GM21619 (cell line): Measurements from ENCODE around the gene HOXC6.

Experiments used
- ATAC-seq: cut with Tn5 transposase; IDR thresholded peaks from one replicate; pipeline ENCODE4 v1.9.1; 2021; ENCODE audit not compliant: unreplicated experiment

The HOXC6 gene

GRCh38 chr12:53989227-53990113 is 38.8 kb upstream of the HOXC6 start:
- peak; percentile 55 for ATAC-seq

GRCh38 chr12:53990311-53991076 is 37.7 kb upstream of the HOXC6 start:
- ATAC-seq = no peak

- ATAC-seq = no peak
Observed at GRCh38 chr12:53991077-53991460, 37.2 kb upstream of the HOXC6 start.

- no peak for ATAC-seq
Observed at GRCh38 chr12:53992377-53992889, 35.8 kb upstream of the HOXC6 start.

- ATAC-seq = no peak
Observed at GRCh38 chr12:53993162-53994008, 34.9 kb upstream of the HOXC6 start.

GRCh38 chr12:53994009-53994263 is 34.3 kb upstream of the HOXC6 start:
- no peak for ATAC-seq

- no peak for ATAC-seq
Observed at GRCh38 chr12:53994264-53995001, 33.8 kb upstream of the HOXC6 start.

- no peak for ATAC-seq
Observed at GRCh38 chr12:53995002-53995377, 33.2 kb upstream of the HOXC6 start.

GRCh38 chr12:53995378-53996239 is 32.6 kb upstream of the HOXC6 start:
- ATAC-seq = no peak

- ATAC-seq = no peak
Observed at GRCh38 chr12:53996240-53997203, 31.7 kb upstream of the HOXC6 start.

GRCh38 chr12:53997204-53998109 is 30.8 kb upstream of the HOXC6 start:
- no peak for ATAC-seq

GRCh38 chr12:53998110-53998899 is 29.9 kb upstream of the HOXC6 start:
- no peak for ATAC-seq

GRCh38 chr12:53998900-53999236 is 29.4 kb upstream of the HOXC6 start:
- ATAC-seq = no peak

- ATAC-seq = no peak
Observed at GRCh38 chr12:53999559-54000115, 28.6 kb upstream of the HOXC6 start.

GRCh38 chr12:54000116-54001114 is 27.8 kb upstream of the HOXC6 start, which contains the start of gene HOXC9:
Gene HOXC9 (plus strand): TSS chr12:54000161. CDS start chr12:54000189, 28 bp downstream.
- ATAC-seq = no peak
